Measurements from ENCODE around the gene DNAJB4.

GRCh38 chr1:78036450-78036849, 31.7 kb downstream of the DNAJB4 start:
- TF ChIP-seq POLR2A (IDR thresholded peaks at IDR 0.05), result no peak
- TF ChIP-seq, protein P1, sequence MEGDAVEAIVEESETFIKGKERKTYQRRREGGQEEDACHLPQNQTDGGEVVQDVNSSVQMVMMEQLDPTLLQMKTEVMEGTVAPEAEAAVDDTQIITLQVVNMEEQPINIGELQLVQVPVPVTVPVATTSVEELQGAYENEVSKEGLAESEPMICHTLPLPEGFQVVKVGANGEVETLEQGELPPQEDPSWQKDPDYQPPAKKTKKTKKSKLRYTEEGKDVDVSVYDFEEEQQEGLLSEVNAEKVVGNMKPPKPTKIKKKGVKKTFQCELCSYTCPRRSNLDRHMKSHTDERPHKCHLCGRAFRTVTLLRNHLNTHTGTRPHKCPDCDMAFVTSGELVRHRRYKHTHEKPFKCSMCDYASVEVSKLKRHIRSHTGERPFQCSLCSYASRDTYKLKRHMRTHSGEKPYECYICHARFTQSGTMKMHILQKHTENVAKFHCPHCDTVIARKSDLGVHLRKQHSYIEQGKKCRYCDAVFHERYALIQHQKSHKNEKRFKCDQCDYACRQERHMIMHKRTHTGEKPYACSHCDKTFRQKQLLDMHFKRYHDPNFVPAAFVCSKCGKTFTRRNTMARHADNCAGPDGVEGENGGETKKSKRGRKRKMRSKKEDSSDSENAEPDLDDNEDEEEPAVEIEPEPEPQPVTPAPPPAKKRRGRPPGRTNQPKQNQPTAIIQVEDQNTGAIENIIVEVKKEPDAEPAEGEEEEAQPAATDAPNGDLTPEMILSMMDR (IDR thresholded peaks at IDR 0.05), result no peak
- TF ChIP-seq EP300 (IDR thresholded peaks at IDR 0.05), result no peak

Measured in suprapubic skin (tissue), 3 donors.